Activated effector memory CD4-positive, alpha-beta T cell treated with anti-CD3 and anti-CD28 coated beads, Interleukin-2, amount 50 U/mL, for 16 hours (primary cell): ENCODE measurements around the gene IZUMO4.

ENCODE experiments used
- DNase-seq: peaks from one replicate; pipeline ENCODE4 v3.0.0-alpha.2; 2020

Gene IZUMO4

GRCh38 chr19:2059422-2060201, 37.1 kb upstream of the IZUMO4 start:
- DNase-seq: no peak

GRCh38 chr19:2060884-2061494, 35.7 kb upstream of the IZUMO4 start:
- no peak for DNase-seq

GRCh38 chr19:2061495-2062388, 35.0 kb upstream of the IZUMO4 start:
- peak; percentile 100 for DNase-seq

GRCh38 chr19:2062389-2062729, 34.4 kb upstream of the IZUMO4 start:
- no peak for DNase-seq

GRCh38 chr19:2062770-2063169, 33.9 kb upstream of the IZUMO4 start:
- no peak for DNase-seq

GRCh38 chr19:2063824-2064223, 32.9 kb upstream of the IZUMO4 start:
- no peak for DNase-seq

GRCh38 chr19:2064395-2064787, 32.3 kb upstream of the IZUMO4 start:
- DNase-seq: no peak

- no peak for DNase-seq
Measured at GRCh38 chr19:2064788-2065524, 31.8 kb upstream of the IZUMO4 start.

- DNase-seq: no peak
Measured at GRCh38 chr19:2070436-2070827, 26.3 kb upstream of the IZUMO4 start.

GRCh38 chr19:2070986-2071673, 25.6 kb upstream of the IZUMO4 start:
- no peak for DNase-seq

GRCh38 chr19:2072757-2073551, 23.8 kb upstream of the IZUMO4 start:
- DNase-seq: no peak

- no peak for DNase-seq
Measured at GRCh38 chr19:2076526-2076944, 20.2 kb upstream of the IZUMO4 start.

GRCh38 chr19:2077398-2077797, 19.3 kb upstream of the IZUMO4 start:
- no peak for DNase-seq

GRCh38 chr19:2077833-2078619, 18.7 kb upstream of the IZUMO4 start:
- no peak for DNase-seq

- DNase-seq: no peak
Measured at GRCh38 chr19:2079076-2079864, 17.4 kb upstream of the IZUMO4 start.

GRCh38 chr19:2079865-2080301, 16.8 kb upstream of the IZUMO4 start:
- DNase-seq: no peak

- DNase-seq: no peak
Measured at GRCh38 chr19:2080336-2080988, 16.3 kb upstream of the IZUMO4 start.

GRCh38 chr19:2081873-2082810, 14.6 kb upstream of the IZUMO4 start:
- DNase-seq: peak; percentile 80
